SK-N-SH treated with all-trans-retinoic acid at 6 μM for 48 hours (cell line): ENCODE results near the gene HRH2.

Experiments used
- CREB5 ChIP-seq: fragments of 250-450 bp; sonication (Bioruptor Pico); IDR thresholded peaks from 2 replicates; pipeline ENCODE4 v1.5.1; 2020; ENCODE audit warnings: low read depth, mild to moderate bottlenecking, moderate library complexity
- OSR1 ChIP-seq: fragments of 250-450 bp; sonication (Bioruptor Pico); IDR thresholded peaks from 2 replicates; pipeline ENCODE4 v1.8.0; 2022; ENCODE audit warnings: moderate library complexity, mild to moderate bottlenecking, inconsistent platforms
- ZFP3 ChIP-seq: fragments of 250-450 bp; sonication (Bioruptor Pico); IDR thresholded peaks from 2 replicates; pipeline ENCODE4 v1.5.0; 2020; ENCODE audit warnings: mild to moderate bottlenecking, moderate library complexity
- TF ChIP-seq, protein P1 (sequence below): fragments of 250-450 bp; sonication (Bioruptor Pico); IDR thresholded peaks from 2 replicates; pipeline ENCODE4 v1.5.1; 2021; ENCODE audit warnings: mild to moderate bottlenecking, moderate library complexity

- TF ChIP-seq ZFP3, result no peak
- no peak for TF ChIP-seq CREB5 (CRISPR knock-in tag)
- TF ChIP-seq, protein P1, sequence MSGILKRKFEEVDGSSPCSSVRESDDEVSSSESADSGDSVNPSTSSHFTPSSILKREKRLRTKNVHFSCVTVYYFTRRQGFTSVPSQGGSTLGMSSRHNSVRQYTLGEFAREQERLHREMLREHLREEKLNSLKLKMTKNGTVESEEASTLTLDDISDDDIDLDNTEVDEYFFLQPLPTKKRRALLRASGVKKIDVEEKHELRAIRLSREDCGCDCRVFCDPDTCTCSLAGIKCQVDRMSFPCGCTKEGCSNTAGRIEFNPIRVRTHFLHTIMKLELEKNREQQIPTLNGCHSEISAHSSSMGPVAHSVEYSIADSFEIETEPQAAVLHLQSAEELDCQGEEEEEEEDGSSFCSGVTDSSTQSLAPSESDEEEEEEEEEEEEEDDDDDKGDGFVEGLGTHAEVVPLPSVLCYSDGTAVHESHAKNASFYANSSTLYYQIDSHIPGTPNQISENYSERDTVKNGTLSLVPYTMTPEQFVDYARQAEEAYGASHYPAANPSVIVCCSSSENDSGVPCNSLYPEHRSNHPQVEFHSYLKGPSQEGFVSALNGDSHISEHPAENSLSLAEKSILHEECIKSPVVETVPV, result no peak
- no peak for TF ChIP-seq OSR1 (CRISPR knock-in tag)
These were observed 47.0 kb upstream of the HRH2 start for GRCh38 chr5:175610898-175611297.
